Effector CD4-positive, alpha-beta T cell (primary cell): ENCODE data around the gene AK3.
"Not testable (repeated sequence)": the region's sequence is repeated elsewhere in the genome, so short reads cannot be mapped to it uniquely, and the experiment has no call there.

Experiments
- DNase-seq: peaks from one replicate; pipeline ENCODE4 v3.0.0-alpha.2; 2020
- total RNA-seq: gene quantifications from one replicate; lab custom pipeline; 2026; lab: John Stamatoyannopoulos, UW

AK3 gene
- total RNA-seq, result 25.7 reads per million, percentile 52 among the genes with 10 or more reads in this experiment

- peak; percentile 81 for DNase-seq
Measured at GRCh38 chr9:4740638-4741364, at the start of gene AK3. TSS of gene AK3 (minus strand) at chr9:4741202. CDS start at chr9:4741087, 115 bp downstream.

- no peak for DNase-seq
Measured at GRCh38 chr9:4788703-4789102, 47.7 kb upstream of the AK3 start.

GRCh38 chr9:4787876-4788275, 46.9 kb upstream of the AK3 start:
- no peak for DNase-seq

- no peak for DNase-seq
Measured at GRCh38 chr9:4786599-4786998, 45.6 kb upstream of the AK3 start.

GRCh38 chr9:4784403-4784802, 43.4 kb upstream of the AK3 start:
- no peak for DNase-seq

GRCh38 chr9:4783191-4783590, 42.2 kb upstream of the AK3 start:
- not testable (repeated sequence) for DNase-seq

GRCh38 chr9:4781408-4781807, 40.4 kb upstream of the AK3 start:
- DNase-seq, result no peak

- DNase-seq, result no peak
Measured at GRCh38 chr9:4780651-4781050, 39.6 kb upstream of the AK3 start.

- DNase-seq, result not testable (repeated sequence)
Measured at GRCh38 chr9:4774958-4775357, 34.0 kb upstream of the AK3 start.

GRCh38 chr9:4774209-4774608, 33.2 kb upstream of the AK3 start:
- DNase-seq, result no peak

GRCh38 chr9:4771788-4772187, 30.8 kb upstream of the AK3 start:
- no peak for DNase-seq

GRCh38 chr9:4769321-4770080, 28.5 kb upstream of the AK3 start:
- DNase-seq, result no peak

GRCh38 chr9:4768681-4769080, 27.7 kb upstream of the AK3 start:
- no peak for DNase-seq

GRCh38 chr9:4764033-4764432, 23.0 kb upstream of the AK3 start:
- DNase-seq, result no peak

- no peak for DNase-seq
Measured at GRCh38 chr9:4762886-4763541, 22.0 kb upstream of the AK3 start.

GRCh38 chr9:4762108-4762885, 21.3 kb upstream of the AK3 start:
- peak; percentile 75 for DNase-seq

GRCh38 chr9:4760122-4760521, 19.1 kb upstream of the AK3 start:
- no peak for DNase-seq

GRCh38 chr9:4756420-4756819, 15.4 kb upstream of the AK3 start:
- DNase-seq, result no peak

GRCh38 chr9:4755026-4755609, 14.1 kb upstream of the AK3 start:
- no peak for DNase-seq

- DNase-seq, result not testable (repeated sequence)
Measured at GRCh38 chr9:4754530-4754929, 13.5 kb upstream of the AK3 start.

- DNase-seq, result no peak
Measured at GRCh38 chr9:4750023-4750673, 9.1 kb upstream of the AK3 start.

GRCh38 chr9:4748612-4749011, 7.6 kb upstream of the AK3 start:
- no peak for DNase-seq
